GM18867 (cell line): ENCODE results near the gene NAPG.
"Not testable (repeated sequence)": the region's sequence is repeated elsewhere in the genome, so short reads cannot be mapped to it uniquely, and the experiment has no call there.

Experiments
- ATAC-seq: cut with Tn5 transposase; IDR thresholded peaks from one replicate; pipeline ENCODE4 v1.9.1; 2021; ENCODE audit warnings: mild to moderate bottlenecking, moderate library complexity; ENCODE audit not compliant: unreplicated experiment

NAPG gene

GRCh38 chr18:10577842-10578572 is 52.2 kb downstream of the NAPG start:
- ATAC-seq, result not testable (repeated sequence)

GRCh38 chr18:10578573-10578899 is 52.7 kb downstream of the NAPG start:
- ATAC-seq, result not testable (repeated sequence)

DNA sequence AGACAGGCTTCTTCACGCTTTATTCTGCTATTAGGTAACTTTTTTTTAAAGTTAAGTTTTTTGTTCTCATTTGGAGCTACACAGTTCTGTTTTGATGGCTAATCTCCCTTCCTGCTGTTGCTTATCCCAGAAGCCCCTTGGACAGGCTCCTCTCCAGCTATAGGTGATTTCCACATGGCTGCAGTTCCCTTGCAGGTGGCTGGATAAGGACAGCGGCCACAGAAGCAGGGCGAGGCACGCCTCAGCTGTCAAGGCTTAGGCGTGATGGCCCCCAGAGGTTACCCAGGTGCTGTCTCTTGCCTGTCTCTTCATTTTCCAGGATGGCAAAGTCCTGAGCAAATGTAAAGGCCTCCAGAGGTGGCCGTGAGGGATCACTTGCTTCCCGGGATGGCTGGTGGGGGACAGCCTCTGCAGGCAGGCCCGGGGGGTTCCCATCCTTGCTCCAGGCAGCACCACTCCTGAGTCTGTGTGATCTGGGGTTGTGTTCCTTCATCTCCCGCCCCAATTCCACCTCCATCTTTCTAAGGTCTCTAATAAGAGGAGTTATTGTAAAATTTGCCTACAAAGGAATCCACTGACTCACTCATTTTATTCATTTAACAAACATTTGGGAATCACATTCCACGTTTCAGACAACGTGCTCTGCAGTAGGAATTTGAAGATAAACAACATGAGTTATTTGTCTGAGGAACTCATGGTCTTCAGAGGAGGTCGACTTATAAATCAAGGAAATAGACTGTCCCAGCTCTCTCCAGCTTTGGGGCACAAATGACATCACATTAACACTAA is 53.4 kb downstream of the NAPG start:
- no peak for ATAC-seq

GRCh38 chr18:10580215-10580614 is 54.4 kb downstream of the NAPG start:
- no peak for ATAC-seq

DNA sequence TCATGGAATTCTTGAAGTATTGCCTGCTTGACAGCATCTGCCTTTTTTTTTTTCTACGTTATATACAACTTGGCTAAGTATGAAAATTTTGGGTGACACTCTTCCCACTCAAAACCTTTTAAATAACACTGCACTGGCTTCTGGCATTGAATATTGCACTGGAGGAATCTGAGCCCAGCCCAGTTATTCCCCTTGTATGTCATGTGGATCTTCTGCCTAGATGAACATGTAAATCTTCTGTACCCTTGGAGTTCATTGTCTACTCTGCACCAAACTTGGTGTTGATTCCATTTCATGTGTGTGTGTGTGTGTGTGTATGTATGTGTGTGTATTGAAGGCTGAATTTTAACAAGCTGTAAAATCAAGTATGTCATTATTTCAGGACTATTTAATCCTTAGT is 59.4 kb downstream of the NAPG start:
- no peak for ATAC-seq

GRCh38 chr18:10588975-10589374 is 63.1 kb downstream of the NAPG start:
- ATAC-seq, result no peak

- ATAC-seq, result no peak
Measured at GRCh38 chr18:10590412-10590811, 64.6 kb downstream of the NAPG start.

GRCh38 chr18:10591896-10592295 is 66.1 kb downstream of the NAPG start:
- no peak for ATAC-seq

- ATAC-seq, result not testable (repeated sequence)
Measured at GRCh38 chr18:10593366-10594022, 67.7 kb downstream of the NAPG start.

DNA sequence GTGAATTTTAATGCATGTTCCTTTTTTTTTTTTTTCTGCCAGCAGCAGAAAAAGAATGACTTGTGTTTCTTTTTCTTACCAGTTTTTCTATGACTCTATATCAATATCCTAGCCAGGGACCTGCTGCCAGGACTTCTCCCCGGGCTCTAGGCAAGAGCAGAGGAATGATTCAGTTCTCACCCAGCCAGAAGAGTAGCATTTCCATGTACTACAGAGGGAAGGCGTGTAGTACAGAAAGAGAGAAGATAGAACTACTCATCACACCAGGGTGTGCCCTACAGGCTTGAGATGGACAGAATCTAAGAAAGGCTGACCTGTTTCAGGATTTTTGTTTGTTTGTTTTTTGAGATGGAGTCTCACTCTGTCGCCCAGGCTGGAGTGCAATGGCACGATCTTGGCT is 70.1 kb downstream of the NAPG start:
- ATAC-seq, result not testable (repeated sequence)

DNA sequence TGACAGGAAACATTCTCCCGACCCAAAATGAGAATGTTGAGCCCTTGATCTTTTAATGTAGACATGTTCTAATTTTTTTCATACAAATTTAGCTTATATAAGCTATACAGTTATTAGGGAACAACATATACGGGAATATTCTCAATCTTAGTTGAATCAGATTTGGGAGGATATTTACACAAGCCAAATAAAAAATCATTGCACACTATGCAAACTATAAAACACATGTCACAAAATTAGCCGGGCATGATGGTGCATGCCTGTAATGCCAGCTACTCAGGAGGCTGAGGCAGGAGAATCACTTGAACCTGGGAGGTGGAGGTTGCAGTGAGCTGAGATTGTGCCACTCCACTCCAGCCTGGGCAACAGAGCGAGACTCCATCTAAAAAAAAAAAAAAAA is 71.9 kb downstream of the NAPG start:
- ATAC-seq, result not testable (repeated sequence)

DNA sequence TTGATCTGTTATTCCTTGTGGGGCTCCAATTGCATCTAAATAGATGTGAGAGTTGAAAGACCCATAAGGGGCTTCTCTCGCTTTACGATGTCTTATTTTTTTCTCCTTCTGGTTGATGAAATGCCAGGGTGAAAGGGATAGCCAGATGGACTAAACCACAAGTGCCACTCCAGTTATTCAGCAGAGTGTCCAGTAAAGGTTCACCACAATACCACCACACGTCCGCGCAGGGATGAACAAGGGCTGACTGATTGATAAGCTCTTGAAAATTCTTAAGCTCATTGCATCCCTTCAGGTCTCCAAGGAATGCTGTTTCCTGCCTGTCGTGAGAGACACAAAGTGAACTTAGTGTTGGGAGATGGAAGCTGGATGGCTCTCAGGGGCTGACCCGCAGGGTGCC is 74.9 kb downstream of the NAPG start:
- not testable (repeated sequence) for ATAC-seq
